ENCODE results near the gene MLLT10. TPM values are rescaled to one million over a fixed set of nuclear protein-coding genes. Genes with fewer than 3 reads are reported as not detected.

The MLLT10 gene
- total and polyA plus RNA-seq, 10 of the 15 experiments (the other 5 are each of a cell fraction or from before 2014, with no cell fraction given) = 8.7 to 61.1 (median 28.5) TPM

- WGBS (ENCODE audit: insufficient coverage, insufficient replicate concordance, low lambda C conversion rate, missing lambda C conversion rate) = 100% methylated on average over 2 of the region's 2 CpGs
- H4K20me1 ChIP-seq (ENCODE audit: control insufficient read depth, insufficient read depth) = peaks cover 4% of the 10 kb centered on the region
- intact Hi-C loops (cut with micrococcal nuclease; ENCODE audit: unreplicated experiment) = no loop called here
- H3K4me1 ChIP-seq (ENCODE audit: control insufficient read depth, insufficient read depth, low read length) = peaks cover 29% of the 10 kb centered on the region
- no peaks in the 10 kb centered on the region for H3K27me3 ChIP-seq (replicated peaks in 1 of 2; ENCODE audit: control insufficient read depth in 2 of 2, insufficient read depth in 2 of 2, low read length in 1 of 2)
- TF ChIP-seq SMC3 (IDR thresholded peaks at IDR 0.05; ENCODE audit: borderline replicate concordance, low read length) (no peak), FOXK2 (IDR thresholded peaks at IDR 0.05) (no peak), ZBTB33 (IDR thresholded peaks at IDR 0.05) (no peak), MEF2B (IDR thresholded peaks at IDR 0.05; ENCODE audit: partially characterized antibody, poor library complexity, severe bottlenecking) (no peak), JUNB (IDR thresholded peaks at IDR 0.05) (no peak), ZNF622 (IDR thresholded peaks at IDR 0.05) (no peak), NFXL1 (IDR thresholded peaks at IDR 0.05; ENCODE audit: borderline replicate concordance) (no peak), STAT1 (conservative IDR thresholded peaks at IDR 0.05) (no peak), CEBPB (IDR thresholded peaks at IDR 0.05; ENCODE audit: borderline replicate concordance in 1 of 2, low read depth in 2 of 2, low read length in 2 of 2) (no peak), CBX5 (IDR thresholded peaks at IDR 0.05; ENCODE audit: low read depth) (no peak), KDM1A (IDR thresholded peaks at IDR 0.05; ENCODE audit: borderline replicate concordance) (no peak)
- TF ChIP-seq, protein P1, sequence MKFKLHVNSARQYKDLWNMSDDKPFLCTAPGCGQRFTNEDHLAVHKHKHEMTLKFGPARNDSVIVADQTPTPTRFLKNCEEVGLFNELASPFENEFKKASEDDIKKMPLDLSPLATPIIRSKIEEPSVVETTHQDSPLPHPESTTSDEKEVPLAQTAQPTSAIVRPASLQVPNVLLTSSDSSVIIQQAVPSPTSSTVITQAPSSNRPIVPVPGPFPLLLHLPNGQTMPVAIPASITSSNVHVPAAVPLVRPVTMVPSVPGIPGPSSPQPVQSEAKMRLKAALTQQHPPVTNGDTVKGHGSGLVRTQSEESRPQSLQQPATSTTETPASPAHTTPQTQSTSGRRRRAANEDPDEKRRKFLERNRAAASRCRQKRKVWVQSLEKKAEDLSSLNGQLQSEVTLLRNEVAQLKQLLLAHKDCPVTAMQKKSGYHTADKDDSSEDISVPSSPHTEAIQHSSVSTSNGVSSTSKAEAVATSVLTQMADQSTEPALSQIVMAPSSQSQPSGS (IDR thresholded peaks at IDR 0.05; ENCODE audit: low read length) = no peak
- TF ChIP-seq, protein P2, sequence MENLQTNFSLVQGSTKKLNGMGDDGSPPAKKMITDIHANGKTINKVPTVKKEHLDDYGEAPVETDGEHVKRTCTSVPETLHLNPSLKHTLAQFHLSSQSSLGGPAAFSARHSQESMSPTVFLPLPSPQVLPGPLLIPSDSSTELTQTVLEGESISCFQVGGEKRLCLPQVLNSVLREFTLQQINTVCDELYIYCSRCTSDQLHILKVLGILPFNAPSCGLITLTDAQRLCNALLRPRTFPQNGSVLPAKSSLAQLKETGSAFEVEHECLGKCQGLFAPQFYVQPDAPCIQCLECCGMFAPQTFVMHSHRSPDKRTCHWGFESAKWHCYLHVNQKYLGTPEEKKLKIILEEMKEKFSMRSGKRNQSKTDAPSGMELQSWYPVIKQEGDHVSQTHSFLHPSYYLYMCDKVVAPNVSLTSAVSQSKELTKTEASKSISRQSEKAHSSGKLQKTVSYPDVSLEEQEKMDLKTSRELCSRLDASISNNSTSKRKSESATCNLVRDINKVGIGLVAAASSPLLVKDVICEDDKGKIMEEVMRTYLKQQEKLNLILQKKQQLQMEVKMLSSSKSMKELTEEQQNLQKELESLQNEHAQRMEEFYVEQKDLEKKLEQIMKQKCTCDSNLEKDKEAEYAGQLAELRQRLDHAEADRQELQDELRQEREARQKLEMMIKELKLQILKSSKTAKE (IDR thresholded peaks at IDR 0.05; ENCODE audit: low read depth, poor library complexity, severe bottlenecking) = no peak
- ChIA-PET CTCF (no interaction called here), SMC1A (ENCODE audit: uncharacterized antibody, unreplicated experiment) (interaction anchor here (1.0 kb wide), 1 partner anchor 15 kb away, joined by 3 read pairs; no protein-coding TSS in a partner anchor), RAD21 (ENCODE audit: unreplicated experiment) (no interaction called here), POLR2A (no interaction called here)
- peaks cover 1% of the 10 kb centered on the region; the same call in 2 of the 3 replicates for H3K9me3 ChIP-seq (replicated peaks; ENCODE audit: control insufficient read depth, insufficient read depth, low read length)
- H3K79me2 ChIP-seq (ENCODE audit: control insufficient read depth, insufficient read depth, low read length) = peaks cover 18% of the 10 kb centered on the region
- no peak overlapping the region for H2AFZ ChIP-seq (ENCODE audit: control insufficient read depth, low read depth, low read length)
- no peak overlapping the region for H3K9ac ChIP-seq (ENCODE audit: control insufficient read depth, insufficient read depth, low read length)
- no peak overlapping the region for H3K4me2 ChIP-seq (ENCODE audit: control insufficient read depth, insufficient read depth)
- BruUV-seq (replicated peaks) = no TSS peak
- in situ Hi-C loops (cut with MboI) = no loop called here
- FAIRE-seq (no peak), ATAC-seq (no peak), DNase-seq (ENCODE audit: low read depth, low spot score) (no peak)
- no peak overlapping the region for H3K4me3 ChIP-seq
- peaks cover 0 to 8% of the 10 kb centered on the region in 2 experiments; a peak in 2 of 4 replicates for H3K36me3 ChIP-seq (ENCODE audit: control insufficient read depth in 2 of 2, insufficient read depth in 2 of 2, low read length in 1 of 2)
- no peak overlapping the region for H3K27ac ChIP-seq (ENCODE audit: control insufficient read depth, insufficient read depth)
Observed at GRCh38 chr10:21705828-21706176, 171.8 kb downstream of the MLLT10 start.

Data from GM12878 (cell line).